Body of pancreas (tissue), 4 donors: ENCODE results near the gene TCOF1. TPM values are rescaled to one million over a fixed set of nuclear protein-coding genes. Genes with fewer than 3 reads are reported as not detected.

Experiments
- ATAC-seq: fragments of 150-250 bp; one replicate; pipeline ENCODE4 v1.9.1; 2016
- DNase-seq, 4 donors: peaks; one replicate each; pipeline ENCODE4 v3.0.0-alpha.2; 2019
- H3K27ac ChIP-seq, 4 donors: fragments of 200-600 bp; sonication (generic); 1 replicate in 3 of 4; 2 replicates in 1 of 4; pipeline versions ENCODE4 v1.5.1 to v1.6.1; 2016 to 2019; ENCODE audit warnings: mild to moderate bottlenecking in 1 of 4, mixed read lengths in 1 of 4, moderate library complexity in 1 of 4
- H3K27me3 ChIP-seq, 2 donors: fragments of 200-600 bp; sonication (generic); one replicate each; pipeline ENCODE4 v1.6.0; 2016; ENCODE audit warnings: mild to moderate bottlenecking in 1 of 2
- H3K36me3 ChIP-seq, 2 donors: fragments of 200-600 bp; sonication (generic); replicated peaks in 1 of 2; 2 replicates each; pipeline ENCODE4 v1.5.1; 2016; ENCODE audit warnings: low read depth in 2 of 2; ENCODE audit not compliant: insufficient read depth in 1 of 2
- H3K4me1 ChIP-seq: fragments of 200-600 bp; sonication (generic); one replicate; pipeline ENCODE4 v1.6.0; 2016
- H3K4me3 ChIP-seq, 2 donors: fragments of 200-600 bp; sonication (generic); 1 replicate in 1 of 2; 2 replicates in 1 of 2; pipeline ENCODE4 v1.5.1; 2016 to 2019
- H3K9me3 ChIP-seq, 3 donors: fragments of 200-600 bp; sonication (generic); 1 replicate in 2 of 3; 2 replicates in 1 of 3; pipeline ENCODE4 v1.5.1; 2016
- POLR2A ChIP-seq, 3 donors: fragments of 450-650 bp; IDR thresholded peaks; one replicate each; pipeline ENCODE4 v1.6.1; 2016; ENCODE audit warnings: antibody characterized with exemption in 3 of 3, mild to moderate bottlenecking in 2 of 3
- WGBS, 2 donors: methylation state at CpG; one replicate each; pipeline ENCODE4 v1.1.5; 2017; 5-methylcytosine and 5-hydroxymethylcytosine counted together
- intact Hi-C: fragments of 100-400 bp; cut with DNase I; formaldehyde crosslinking; loops from one replicate; pipeline ENCODE4 v1.15.1; 2023
- total RNA-seq, 2 donors: library from RNA; depleted of rRNA; stranded (reverse); fragments of >200 nt; gene quantifications; one replicate each; pipeline ENCODE4 v1.1.0, GENCODE V29; 2016
- TF ChIP-seq, protein P1 (sequence below), 7 experiments: fragments of 450-650 bp in 4 of 7; fragments of 200-600 bp in 3 of 7; sonication (generic) in 3 of 7; IDR thresholded peaks; one replicate each; pipeline ENCODE4 v1.5.1; 2016 to 2019; ENCODE audit warnings: antibody characterized with exemption in 7 of 7

TCOF1 gene
- total RNA-seq, 2 donors from 2014 or later, result 18.9 to 23.4 TPM

DNA sequence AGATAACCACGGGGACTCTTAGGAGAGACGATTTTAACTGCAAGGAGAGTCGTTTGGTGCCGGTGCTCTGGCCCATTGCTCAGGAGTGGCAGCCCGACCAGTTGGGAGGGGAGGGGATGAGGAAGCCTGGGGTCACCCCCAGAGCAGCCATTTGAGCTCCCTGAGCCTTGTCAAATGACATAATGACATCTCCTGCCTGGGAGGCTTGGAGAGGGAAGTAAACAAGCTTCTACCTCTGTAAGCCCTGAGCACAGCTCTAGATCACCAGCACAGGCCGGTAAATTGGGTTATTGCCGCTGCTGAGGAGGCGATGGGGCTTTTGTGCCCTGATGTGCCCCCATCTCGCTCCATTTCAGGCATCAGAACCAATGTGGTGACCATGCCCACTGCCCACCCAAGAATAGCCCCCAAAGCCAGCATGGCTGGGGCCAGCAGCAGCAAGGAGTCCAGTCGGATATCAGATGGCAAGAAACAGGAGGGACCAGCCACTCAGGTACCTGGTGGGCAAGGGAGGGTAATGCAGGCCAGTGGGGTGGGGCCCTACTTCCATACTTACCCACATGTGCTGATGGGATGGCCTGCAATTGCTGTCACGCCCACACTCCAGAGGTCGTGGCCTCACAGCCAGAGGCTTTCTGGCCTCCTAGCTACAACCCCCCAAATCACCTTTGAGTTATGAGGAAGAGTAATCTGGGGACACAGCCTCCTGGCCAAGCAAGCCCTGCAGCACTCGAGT, 32.2 kb downstream of the TCOF1 start:
- no peak for DNase-seq
- Histone ChIP-seq H3K4me3 (no peak overlapping the region), H3K27ac (no peak overlapping the region), H3K36me3 (peaks cover 0 to 44% of the 10 kb centered on the region in 2 donors), H3K4me1 (no peaks in the 10 kb centered on the region), H3K27me3 (no peaks in the 10 kb centered on the region), H3K9me3 (no peaks in the 10 kb centered on the region)
- WGBS, 2 donors, result 89 to 90% methylated on average over 13 of the region's 13 CpGs
- ATAC-seq, result no peak
- intact Hi-C loops, result no loop called here
- TF ChIP-seq, protein P1, sequence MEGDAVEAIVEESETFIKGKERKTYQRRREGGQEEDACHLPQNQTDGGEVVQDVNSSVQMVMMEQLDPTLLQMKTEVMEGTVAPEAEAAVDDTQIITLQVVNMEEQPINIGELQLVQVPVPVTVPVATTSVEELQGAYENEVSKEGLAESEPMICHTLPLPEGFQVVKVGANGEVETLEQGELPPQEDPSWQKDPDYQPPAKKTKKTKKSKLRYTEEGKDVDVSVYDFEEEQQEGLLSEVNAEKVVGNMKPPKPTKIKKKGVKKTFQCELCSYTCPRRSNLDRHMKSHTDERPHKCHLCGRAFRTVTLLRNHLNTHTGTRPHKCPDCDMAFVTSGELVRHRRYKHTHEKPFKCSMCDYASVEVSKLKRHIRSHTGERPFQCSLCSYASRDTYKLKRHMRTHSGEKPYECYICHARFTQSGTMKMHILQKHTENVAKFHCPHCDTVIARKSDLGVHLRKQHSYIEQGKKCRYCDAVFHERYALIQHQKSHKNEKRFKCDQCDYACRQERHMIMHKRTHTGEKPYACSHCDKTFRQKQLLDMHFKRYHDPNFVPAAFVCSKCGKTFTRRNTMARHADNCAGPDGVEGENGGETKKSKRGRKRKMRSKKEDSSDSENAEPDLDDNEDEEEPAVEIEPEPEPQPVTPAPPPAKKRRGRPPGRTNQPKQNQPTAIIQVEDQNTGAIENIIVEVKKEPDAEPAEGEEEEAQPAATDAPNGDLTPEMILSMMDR (IDR thresholded peaks at IDR 0.05), result no peak
- no peak for TF ChIP-seq POLR2A (IDR thresholded peaks at IDR 0.05)

DNA sequence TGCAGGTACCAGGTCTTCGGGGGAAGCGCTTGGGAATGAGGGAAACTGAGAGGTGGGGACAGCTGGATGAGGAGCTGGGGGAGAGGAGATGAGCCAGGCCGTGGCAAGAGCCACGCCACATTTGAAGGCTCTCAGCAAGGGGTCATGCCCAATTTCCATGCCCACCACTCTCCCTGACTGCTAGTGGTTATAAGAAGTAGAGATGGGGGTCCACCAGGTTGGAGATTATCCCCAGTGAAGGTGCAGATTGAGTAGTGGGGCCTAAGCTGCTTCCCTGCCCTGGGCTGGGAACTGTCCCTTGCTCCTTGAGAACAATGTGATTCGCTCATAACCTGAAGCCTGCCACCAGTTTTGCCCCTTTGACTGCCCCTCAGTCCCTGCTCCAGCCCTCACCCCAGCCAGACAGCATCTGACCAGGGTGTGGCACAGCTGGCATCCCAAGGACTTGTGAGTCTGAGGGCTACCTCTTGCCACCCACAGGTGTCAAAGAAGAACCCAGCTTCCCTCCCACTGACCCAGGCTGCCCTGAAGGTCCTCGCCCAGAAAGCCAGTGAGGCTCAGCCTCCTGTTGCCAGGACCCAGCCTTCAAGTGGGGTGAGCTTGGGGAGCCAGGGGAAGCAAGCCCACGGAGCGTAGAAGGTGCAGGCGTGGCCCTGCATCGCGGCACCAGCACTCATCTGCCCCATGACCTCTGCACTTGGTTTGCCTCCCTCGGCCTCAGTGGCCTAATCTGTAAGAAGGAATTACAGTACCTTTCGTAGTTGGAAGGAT, 33.8 kb downstream of the TCOF1 start:
- Histone ChIP-seq H3K4me1 (no peaks in the 10 kb centered on the region), H3K4me3 (no peak overlapping the region), H3K36me3 (peaks cover 0 to 45% of the 10 kb centered on the region in 2 donors), H3K9me3 (no peaks in the 10 kb centered on the region), H3K27me3 (no peaks in the 10 kb centered on the region), H3K27ac (no peak overlapping the region)
- TF ChIP-seq, protein P1 (IDR thresholded peaks at IDR 0.05), result no peak
- TF ChIP-seq POLR2A (IDR thresholded peaks at IDR 0.05), result no peak
- 91 to 94% methylated on average over 7 to 13 of the region's 13 CpGs for WGBS, 2 donors
- no peak for ATAC-seq
- intact Hi-C loops, result no loop called here
- no peak for DNase-seq

DNA sequence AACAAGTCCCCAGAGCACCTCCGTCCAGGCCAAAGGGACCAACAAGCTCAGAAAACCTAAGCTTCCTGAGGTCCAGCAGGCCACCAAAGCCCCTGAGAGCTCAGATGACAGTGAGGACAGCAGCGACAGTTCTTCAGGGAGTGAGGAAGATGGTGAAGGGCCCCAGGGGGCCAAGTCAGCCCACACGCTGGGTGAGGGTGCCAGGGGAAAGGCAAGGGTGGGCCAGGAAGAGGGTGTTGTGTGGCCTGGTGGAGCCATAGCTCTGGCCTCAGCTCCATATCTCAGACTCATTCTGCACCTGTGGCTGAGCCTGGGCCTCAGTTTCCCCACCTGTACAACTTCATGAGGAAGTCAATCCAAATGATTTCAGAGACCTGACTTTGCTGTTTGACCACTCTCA, 34.5 kb downstream of the TCOF1 start:
- TF ChIP-seq, protein P1 (IDR thresholded peaks at IDR 0.05), result no peak
- no peak for TF ChIP-seq POLR2A (IDR thresholded peaks at IDR 0.05)
- H3K9me3 ChIP-seq, result no peaks in the 10 kb centered on the region
- DNase-seq (no peak), ATAC-seq (no peak)
- H3K27ac ChIP-seq, result no peak overlapping the region
- H3K4me1 ChIP-seq, result no peaks in the 10 kb centered on the region
- H3K36me3 ChIP-seq, result peaks cover 0 to 42% of the 10 kb centered on the region in 2 donors
- H3K4me3 ChIP-seq, result no peak overlapping the region
- WGBS, 2 donors, result 95 to 96% methylated on average over 2 to 3 of the region's 3 CpGs
- H3K27me3 ChIP-seq, result no peaks in the 10 kb centered on the region
- intact Hi-C loops, result no loop called here

GRCh38 chr5:150392680-150393079, 35.2 kb downstream of the TCOF1 start:
- Histone ChIP-seq H3K9me3 (no peaks in the 10 kb centered on the region), H3K4me1 (no peaks in the 10 kb centered on the region), H3K27me3 (no peaks in the 10 kb centered on the region), H3K27ac (no peak overlapping the region), H3K36me3 (peaks cover 0 to 43% of the 10 kb centered on the region in 2 donors), H3K4me3 (no peak overlapping the region)
- no peak for TF ChIP-seq POLR2A (IDR thresholded peaks at IDR 0.05)
- TF ChIP-seq, protein P1 (IDR thresholded peaks at IDR 0.05), result no peak
- intact Hi-C loops, result no loop called here
- 73 to 88% methylated on average over 2 to 5 of the region's 7 CpGs for WGBS, 2 donors
- no peak for ATAC-seq
- no peak for DNase-seq
